Esophagus squamous epithelium (tissue), 4 donors: Measurements from ENCODE around the gene SBNO2.

Source experiments
- POLR2A ChIP-seq, 4 donors: fragments of 450-650 bp; IDR thresholded peaks; one replicate each; pipeline ENCODE4 v1.6.1; 2017; ENCODE audit warnings: antibody characterized with exemption in 4 of 4, mild to moderate bottlenecking in 4 of 4, moderate library complexity in 3 of 4
- TF ChIP-seq, protein P1 (sequence below), 6 experiments: fragments of 450-650 bp in 4 of 6; fragments of 200-600 bp in 2 of 6; sonication (generic) in 2 of 6; IDR thresholded peaks; one replicate each; pipeline ENCODE4 v1.5.1; 2016 to 2019; ENCODE audit warnings: antibody characterized with exemption in 6 of 6, mild to moderate bottlenecking in 4 of 6, moderate library complexity in 4 of 6

DNA sequence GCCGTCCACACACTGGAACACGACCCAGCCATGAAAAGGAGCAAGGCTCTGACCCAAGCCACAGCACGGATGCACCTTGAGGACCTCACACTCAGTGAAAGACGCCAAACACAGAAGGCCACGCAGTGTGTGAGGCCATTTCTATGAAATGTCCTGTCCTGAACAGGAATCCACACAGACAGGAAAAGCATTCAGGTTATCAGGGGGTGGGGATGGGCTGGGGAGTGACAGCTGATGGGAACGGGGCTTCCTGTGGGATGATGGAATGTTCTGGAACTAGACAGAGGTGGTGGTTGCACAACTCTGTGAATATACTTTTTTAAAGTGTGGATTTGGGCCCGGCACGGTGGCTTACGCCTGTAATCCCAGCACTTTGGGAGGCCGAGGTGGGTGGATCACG, 39.6 kb downstream of the SBNO2 start:
- TF ChIP-seq, protein P1, sequence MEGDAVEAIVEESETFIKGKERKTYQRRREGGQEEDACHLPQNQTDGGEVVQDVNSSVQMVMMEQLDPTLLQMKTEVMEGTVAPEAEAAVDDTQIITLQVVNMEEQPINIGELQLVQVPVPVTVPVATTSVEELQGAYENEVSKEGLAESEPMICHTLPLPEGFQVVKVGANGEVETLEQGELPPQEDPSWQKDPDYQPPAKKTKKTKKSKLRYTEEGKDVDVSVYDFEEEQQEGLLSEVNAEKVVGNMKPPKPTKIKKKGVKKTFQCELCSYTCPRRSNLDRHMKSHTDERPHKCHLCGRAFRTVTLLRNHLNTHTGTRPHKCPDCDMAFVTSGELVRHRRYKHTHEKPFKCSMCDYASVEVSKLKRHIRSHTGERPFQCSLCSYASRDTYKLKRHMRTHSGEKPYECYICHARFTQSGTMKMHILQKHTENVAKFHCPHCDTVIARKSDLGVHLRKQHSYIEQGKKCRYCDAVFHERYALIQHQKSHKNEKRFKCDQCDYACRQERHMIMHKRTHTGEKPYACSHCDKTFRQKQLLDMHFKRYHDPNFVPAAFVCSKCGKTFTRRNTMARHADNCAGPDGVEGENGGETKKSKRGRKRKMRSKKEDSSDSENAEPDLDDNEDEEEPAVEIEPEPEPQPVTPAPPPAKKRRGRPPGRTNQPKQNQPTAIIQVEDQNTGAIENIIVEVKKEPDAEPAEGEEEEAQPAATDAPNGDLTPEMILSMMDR (IDR thresholded peaks at IDR 0.05): no peak
- no peak for TF ChIP-seq POLR2A (IDR thresholded peaks at IDR 0.05)
